GM18861 (cell line): ENCODE results near the gene RIT2.

Source experiments
- ATAC-seq: cut with Tn5 transposase; IDR thresholded peaks from one replicate; pipeline ENCODE4 v1.9.1; 2021; ENCODE audit not compliant: unreplicated experiment

RIT2 gene

GRCh38 chr18:43017622-43018021 is 97.9 kb downstream of the RIT2 start:
- no peak for ATAC-seq

DNA sequence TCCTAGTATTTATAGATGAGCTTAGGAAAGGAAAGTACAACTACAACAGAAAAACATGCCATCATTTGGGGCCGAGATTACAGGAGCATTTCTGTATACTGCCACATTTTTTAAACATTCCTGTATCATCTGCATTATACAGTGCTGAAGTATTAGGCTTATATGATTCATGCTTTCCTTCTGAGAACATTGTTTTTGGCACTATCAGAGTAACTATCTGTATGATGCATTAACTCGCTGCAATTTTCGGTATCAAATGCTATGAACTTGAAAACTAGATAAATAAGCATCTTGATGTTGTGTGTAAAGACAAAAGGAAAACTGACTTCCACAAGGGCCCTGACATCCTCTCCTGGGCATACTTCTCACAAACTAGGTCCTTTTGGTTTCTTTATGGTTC is 102.0 kb downstream of the RIT2 start:
- ATAC-seq, result no peak

- no peak for ATAC-seq
Measured at GRCh38 chr18:43012951-43013350, 102.5 kb downstream of the RIT2 start.

GRCh38 chr18:43010611-43011010 is 104.9 kb downstream of the RIT2 start:
- ATAC-seq, result no peak

- no peak for ATAC-seq
Measured at GRCh38 chr18:43009674-43010073, 105.8 kb downstream of the RIT2 start.

GRCh38 chr18:43007365-43007764 is 108.1 kb downstream of the RIT2 start:
- no peak for ATAC-seq

DNA sequence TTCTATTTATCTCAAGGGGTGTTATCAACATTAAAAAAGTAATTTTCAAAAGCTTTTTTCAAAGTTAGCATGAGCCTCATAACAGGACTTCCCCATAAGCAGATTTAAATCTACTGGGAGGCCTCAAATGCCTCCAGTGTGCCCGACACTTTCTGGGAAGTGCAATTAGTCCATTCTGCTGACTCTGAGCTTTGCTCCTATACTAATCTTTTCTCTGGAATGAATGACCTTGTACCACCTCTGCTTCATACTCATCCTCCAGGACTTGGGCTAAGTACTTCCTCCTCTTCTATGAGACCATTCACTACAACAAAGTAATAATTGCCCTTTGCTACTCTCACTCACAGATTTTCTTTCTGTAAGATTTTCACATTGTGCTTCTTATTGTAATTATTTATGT is 111.1 kb downstream of the RIT2 start:
- ATAC-seq, result no peak

- ATAC-seq, result no peak
Measured at GRCh38 chr18:43001821-43002220, 113.7 kb downstream of the RIT2 start.

GRCh38 chr18:42996824-42997223 is 118.7 kb downstream of the RIT2 start:
- ATAC-seq, result no peak

GRCh38 chr18:42980426-42980825 is 135.1 kb downstream of the RIT2 start:
- no peak for ATAC-seq

DNA sequence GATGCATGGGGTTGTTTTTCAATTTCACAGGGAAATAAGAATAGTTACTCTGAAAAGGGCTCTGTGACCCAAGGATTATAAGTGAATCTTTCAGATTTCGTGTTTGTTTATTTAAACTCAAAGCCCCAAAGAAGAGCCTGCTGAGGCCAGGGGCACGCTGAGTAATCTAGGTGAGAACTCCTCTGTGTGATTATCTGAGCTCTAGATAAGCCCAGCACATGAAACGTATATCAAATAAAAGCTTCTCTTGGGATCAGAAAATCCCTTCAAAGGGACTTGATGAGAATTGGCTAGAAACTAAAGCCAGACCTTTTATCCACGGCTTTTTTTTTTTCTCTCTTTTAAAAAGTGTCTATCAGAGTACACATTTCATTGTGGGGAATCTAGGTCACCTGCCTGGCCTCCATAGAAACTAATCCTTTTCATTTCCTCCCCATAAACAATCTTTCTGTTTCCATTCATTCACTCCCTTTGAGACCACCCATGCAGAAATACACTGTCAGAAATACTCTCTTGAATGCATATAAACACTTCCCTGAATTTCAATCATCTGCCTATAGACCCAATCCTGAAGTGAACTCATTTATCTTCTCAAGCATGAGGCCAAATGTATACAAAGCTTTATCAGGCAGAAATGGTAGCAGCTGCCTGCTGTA is 137.4 kb downstream of the RIT2 start:
- no peak for ATAC-seq

DNA sequence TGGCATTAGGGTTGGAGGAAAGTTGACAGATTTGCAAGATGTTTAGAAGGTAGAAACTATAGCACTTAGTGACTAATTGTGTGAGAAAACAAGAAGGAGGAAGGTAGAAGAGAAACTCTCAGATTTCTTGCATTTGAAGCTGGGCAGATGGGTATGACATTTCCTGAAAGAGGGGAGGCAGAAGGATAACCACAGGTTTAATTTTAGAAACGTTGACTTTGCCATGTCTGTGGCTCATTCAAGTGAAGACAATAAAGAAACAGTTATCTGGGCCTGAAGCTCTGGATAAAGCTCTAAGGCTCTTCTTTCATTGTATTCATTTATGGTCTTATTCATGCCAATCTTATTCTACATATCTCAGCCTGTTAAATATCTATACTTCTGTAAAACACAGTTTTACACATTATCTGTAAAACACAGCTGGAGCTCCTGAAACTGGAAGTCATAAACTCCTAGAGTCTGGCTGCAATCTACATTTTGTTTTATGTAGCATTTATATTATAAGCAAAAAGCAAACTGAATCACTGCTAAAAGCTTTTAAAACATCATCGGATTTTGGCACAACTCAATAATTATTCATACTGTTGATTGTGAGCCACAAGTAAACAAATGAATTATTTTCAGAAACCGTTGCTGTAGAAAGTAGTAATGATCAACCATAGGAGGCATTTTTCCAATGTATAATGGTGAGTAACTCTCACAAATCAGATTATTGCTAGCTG is 138.5 kb downstream of the RIT2 start:
- ATAC-seq, result no peak

GRCh38 chr18:42969366-42969765 is 146.1 kb downstream of the RIT2 start:
- ATAC-seq, result no peak

DNA sequence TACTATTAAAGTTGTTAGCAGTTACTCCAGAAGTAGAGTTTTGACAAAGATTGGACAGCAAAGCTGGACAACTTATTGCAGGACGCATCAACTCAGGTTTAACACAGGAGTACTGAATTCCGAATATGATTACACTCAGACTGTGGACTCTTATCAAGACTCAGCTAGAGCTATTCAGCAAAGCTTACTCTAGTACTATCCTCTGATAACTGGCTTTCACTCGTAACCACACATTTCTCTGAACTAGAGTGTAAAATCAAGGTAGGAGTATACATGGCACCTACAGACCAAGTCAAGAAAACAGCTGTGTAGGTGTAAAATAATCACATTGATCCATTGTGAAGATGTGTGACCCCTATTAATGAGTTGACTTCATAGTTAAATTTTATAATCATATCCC is 154.2 kb downstream of the RIT2 start:
- ATAC-seq, result no peak

- no peak for ATAC-seq
Measured at GRCh38 chr18:42959528-42959927, 156.0 kb downstream of the RIT2 start.

GRCh38 chr18:42958353-42958752 is 157.1 kb downstream of the RIT2 start:
- ATAC-seq, result no peak

DNA sequence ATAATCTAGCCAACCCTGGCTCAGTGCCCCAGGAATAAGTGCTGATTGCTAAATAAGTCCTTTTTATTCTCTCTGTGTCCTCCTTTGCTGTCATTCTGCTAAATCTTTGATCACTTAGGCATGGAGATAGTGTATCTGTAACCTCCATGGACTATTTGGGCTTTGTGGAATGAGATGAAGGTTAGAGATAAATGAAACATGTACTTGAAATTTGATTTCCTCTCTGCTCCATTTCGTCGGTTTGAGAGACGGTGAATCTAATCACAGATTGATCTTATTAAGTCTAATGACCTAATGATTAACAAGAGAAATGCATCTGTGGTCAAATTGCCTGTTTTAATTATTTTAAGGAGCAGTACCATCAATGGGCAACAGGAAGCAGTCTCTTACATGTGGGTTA is 159.2 kb downstream of the RIT2 start:
- ATAC-seq, result no peak

- ATAC-seq, result no peak
Measured at GRCh38 chr18:42954887-42955286, 160.6 kb downstream of the RIT2 start.

DNA sequence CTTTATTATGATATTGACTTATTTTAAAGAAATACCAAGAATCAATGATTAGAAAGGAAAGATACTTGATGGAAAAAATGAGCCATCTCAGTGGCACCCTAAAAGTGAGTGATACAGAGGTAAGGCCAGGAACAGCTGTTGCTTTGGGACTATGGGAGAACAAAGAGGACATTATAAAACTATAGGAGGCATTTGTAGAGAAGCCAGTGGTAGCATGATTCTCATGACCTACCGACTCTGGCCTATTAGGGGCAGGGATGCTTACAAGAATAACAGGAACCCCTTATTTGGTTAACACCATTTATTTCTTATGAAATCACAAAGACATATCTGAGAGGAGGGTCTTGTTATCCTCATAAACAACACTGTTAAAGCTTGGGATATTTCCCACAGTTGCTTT is 162.2 kb downstream of the RIT2 start:
- ATAC-seq, result no peak

DNA sequence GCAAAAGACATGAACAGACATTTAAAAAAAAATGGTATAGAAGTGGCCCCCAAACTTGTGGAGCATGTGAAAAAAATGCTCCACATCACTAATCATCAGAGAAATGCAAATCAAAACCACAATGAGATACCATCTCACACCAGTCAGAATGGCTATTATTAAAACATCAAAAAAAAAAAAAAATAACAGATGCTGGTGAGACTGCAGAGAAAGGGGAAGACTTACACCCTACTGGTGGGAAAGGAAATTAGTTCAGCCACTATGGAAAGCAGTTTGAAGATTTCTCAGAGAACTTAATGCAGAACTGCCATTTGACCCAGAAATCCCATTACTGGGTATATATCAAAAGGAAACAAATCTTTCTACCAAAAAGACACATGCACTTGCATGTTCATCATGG is 164.8 kb downstream of the RIT2 start:
- ATAC-seq, result no peak

DNA sequence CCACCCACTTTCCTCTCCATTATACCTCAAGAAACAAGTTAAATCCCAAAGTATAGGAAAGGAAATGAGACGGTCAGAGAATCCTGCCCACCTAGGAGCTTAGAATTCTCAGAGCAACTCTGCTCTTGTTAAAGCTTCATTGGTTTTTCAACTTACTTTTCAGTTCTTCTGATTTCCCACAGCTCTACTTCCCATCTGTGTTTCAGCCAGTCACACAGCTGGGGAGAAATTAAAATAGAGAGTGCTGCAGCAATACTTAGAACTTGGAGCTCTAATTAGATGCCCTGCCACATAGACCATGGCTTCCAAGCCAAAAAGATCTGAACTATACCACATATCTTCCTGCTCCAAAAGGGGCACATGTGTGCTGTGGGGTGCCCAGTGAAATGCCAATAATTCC is 166.7 kb downstream of the RIT2 start:
- ATAC-seq, result no peak

DNA sequence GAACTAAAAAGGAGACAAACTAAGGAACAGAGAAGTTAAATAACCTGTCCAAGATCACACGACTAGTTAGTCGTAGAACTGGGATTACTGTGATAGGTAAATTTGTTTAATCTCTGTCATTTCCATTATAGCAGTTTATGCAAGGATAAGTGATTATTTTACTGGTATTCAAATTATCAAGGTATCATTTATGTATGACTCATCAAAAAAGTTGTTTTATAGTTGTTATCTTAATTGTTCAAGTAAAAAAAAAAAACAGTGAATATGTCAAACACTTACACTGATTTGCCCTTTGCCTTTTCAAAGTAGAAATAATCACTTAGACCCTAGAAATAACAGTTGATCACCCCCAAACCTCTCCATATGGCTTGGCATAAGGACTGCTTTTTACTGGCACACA is 173.6 kb downstream of the RIT2 start:
- ATAC-seq, result no peak

- no peak for ATAC-seq
Measured at GRCh38 chr18:42941021-42941420, 174.5 kb downstream of the RIT2 start.
